NCI-H128 (cell line): Measurements from ENCODE around the gene OPN1MW3.
"Not testable (repeated sequence)": the region's sequence is repeated elsewhere in the genome, so short reads cannot be mapped to it uniquely, and the experiment has no call there.

Source experiments
- DNase-seq: peaks from one replicate; lab custom pipeline; 2025; ENCODE audit not compliant: unreplicated experiment; lab: John Stamatoyannopoulos, UW

Gene OPN1MW3

DNA sequence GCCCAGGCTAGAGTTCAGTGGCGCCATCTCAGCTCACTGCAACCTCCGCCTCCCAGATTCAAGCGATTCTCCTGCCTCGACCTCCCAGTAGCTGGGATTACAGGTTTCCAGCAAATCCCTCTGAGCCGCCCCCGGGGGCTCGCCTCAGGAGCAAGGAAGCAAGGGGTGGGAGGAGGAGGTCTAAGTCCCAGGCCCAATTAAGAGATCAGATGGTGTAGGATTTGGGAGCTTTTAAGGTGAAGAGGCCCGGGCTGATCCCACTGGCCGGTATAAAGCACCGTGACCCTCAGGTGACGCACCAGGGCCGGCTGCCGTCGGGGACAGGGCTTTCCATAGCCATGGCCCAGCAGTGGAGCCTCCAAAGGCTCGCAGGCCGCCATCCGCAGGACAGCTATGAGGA is at the start of gene OPN1MW3:
Gene OPN1MW3 (plus strand): TSS at position 301 of the 400 bp plus-strand sequence. CDS start 38 bp downstream, at position 339.
- DNase-seq: not testable (repeated sequence)

DNA sequence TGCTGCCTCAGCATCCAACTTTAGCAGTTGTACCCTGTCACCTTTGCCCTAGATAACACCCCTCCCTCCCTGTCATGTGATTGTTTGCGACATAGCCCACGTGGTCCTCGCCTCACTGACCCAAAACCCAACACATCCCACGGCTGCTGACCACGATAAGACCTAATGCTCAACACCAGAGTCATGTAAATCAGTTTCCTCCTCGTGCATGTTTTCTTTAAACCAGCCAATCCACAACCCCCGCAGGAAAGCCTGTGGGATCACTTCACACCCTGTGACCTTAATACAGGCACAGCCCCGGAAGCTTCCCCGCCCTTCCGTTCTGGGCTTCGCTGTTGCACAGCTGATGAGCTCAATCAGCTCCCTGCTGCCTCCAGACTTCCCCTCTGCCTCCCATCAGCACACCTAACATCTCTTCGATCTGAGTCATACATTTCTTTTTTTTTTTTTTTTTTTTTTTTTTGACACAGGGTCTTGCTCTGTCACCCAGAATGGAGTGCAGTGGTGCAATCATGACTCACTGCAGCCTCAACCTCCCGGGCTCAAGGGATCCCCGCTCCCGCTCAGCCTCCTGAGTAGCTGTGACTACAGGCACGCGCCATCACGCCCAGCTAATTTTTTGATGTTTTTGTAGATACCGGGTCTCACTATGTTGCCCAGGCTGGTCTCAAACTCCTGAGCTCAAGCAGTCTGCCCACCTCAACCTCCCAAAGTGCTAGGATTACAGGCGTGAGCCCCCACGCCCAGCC is 47.5 kb upstream of the OPN1MW3 start:
- not testable (repeated sequence) for DNase-seq

DNA sequence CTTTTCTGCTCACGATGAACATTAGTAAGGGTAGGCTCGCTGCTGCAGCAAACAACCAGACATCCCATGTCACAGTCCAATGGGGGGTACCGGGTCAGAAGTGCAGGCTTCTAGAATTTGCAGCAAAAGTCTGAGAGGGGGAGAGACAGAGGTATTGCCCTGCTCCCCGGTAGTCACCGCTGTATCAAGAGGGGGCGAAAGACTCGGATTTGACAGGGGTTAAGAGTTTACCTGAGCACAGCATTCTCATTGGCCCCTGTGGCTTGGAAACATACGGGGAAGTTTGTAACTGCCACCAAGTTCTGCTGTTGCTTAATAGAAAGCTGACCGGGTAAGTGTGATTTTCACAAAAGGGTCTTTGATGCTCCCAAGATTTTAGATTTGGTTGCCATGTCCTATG is 46.3 kb upstream of the OPN1MW3 start:
- not testable (repeated sequence) for DNase-seq

DNA sequence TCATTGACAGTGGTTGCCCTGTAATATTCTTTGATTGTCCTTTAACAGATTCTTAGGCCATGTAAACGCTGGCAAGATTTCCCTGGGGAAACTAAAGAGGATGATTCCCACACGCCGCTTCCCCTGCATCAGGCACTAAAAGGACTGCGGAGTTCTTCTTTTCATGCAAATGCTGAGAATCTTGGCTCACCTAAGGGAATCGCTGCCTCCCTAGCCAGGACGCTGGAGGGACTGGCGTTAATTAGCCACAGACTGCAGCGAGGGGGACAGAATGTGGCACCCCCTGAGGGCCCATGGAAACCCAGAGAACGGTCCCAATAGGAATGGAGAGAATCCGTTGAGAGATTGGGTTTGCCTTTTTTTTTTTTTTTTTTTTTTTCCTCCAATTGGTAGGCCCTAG is 45.9 kb upstream of the OPN1MW3 start:
- not testable (repeated sequence) for DNase-seq

DNA sequence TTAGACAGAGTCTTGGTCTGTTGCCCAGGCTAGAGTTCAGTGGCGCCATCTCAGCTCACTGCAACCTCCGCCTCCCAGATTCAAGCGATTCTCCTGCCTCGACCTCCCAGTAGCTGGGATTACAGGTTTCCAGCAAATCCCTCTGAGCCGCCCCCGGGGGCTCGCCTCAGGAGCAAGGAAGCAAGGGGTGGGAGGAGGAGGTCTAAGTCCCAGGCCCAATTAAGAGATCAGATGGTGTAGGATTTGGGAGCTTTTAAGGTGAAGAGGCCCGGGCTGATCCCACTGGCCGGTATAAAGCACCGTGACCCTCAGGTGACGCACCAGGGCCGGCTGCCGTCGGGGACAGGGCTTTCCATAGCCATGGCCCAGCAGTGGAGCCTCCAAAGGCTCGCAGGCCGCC is 37.9 kb upstream of the OPN1MW3 start, which contains the start of gene OPN1MW2:
Gene OPN1MW2 (plus strand): TSS at position 301 of the 400 bp plus-strand sequence. CDS start 60 bp downstream, at position 361.
- DNase-seq: not testable (repeated sequence)

DNA sequence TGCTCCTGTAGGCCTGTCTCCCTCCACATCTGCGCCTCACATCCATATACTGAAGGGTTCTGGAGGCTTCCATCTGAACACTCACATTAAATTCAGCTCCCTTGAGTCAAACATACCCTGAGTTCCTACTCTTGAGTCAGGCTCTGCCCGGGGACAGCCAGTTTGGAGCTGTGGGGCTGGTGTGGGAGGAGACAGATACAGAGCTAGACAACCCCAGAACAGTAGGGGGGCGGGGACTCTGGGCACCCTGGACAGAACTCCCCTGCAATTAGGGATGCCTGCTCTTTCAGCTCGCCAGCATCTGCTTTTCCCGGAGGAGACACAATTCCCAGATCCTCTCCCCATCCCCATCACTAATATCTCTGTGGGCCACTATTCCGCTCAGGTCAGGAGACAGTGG is 32.1 kb upstream of the OPN1MW3 start:
- not testable (repeated sequence) for DNase-seq

DNA sequence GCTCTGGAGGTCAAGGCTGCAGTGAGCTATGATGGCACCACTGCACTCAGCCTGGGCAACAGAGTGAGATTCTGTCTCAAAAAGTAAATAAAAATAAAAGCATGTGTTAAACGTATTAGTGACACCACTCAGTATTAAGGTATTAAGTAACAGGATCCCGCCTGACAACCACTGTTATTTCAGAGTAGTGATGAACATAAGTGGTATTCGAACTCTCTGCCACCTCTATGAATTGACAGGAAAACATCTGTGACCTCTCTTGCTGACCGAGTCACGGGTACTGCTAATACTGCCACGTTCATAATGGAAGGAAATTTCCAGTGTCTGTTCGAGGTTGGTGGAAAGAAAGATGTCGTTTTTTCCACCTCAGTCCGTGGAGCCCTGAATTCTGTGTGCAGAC is 30.7 kb upstream of the OPN1MW3 start:
- not testable (repeated sequence) for DNase-seq

DNA sequence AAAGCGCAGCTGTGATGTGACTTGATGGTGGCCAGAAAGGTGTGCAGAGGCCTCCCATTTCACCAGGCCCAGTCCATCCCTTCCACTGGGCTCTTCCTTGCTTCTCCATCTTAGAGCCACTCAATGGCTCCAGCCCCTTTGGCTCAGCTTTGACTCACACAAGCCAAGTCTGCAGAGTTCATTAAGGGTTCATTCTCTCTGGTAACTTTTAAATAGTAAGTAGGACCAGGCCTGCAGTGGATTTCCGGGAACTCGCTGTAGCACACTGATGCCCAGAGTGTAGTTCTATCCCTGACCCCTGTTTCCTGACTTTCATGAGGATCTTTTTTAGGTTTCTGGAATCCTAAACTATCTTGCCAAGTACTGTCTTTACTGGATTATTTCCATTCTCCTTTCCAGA is 25.9 kb upstream of the OPN1MW3 start:
- DNase-seq: not testable (repeated sequence)

DNA sequence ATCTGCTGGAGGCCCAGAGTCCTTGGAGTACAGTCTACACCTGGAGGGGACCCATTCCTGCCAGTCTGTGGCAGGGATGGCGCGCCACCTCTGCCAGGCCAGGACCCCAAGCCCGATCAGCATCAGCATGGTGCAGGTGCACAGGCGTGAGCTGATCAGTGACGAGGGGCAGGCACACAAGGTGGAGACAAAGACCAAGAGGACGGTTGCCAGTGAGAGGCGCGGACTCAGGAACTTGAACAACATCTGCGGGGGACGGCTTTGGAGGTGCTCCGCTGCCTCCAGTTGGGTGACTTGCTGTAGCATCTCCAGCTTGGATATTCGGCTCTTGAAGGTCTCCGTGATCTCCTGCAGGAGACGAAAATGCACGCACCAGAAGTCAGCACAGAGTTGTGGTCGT is 23.8 kb upstream of the OPN1MW3 start:
- DNase-seq: not testable (repeated sequence)

DNA sequence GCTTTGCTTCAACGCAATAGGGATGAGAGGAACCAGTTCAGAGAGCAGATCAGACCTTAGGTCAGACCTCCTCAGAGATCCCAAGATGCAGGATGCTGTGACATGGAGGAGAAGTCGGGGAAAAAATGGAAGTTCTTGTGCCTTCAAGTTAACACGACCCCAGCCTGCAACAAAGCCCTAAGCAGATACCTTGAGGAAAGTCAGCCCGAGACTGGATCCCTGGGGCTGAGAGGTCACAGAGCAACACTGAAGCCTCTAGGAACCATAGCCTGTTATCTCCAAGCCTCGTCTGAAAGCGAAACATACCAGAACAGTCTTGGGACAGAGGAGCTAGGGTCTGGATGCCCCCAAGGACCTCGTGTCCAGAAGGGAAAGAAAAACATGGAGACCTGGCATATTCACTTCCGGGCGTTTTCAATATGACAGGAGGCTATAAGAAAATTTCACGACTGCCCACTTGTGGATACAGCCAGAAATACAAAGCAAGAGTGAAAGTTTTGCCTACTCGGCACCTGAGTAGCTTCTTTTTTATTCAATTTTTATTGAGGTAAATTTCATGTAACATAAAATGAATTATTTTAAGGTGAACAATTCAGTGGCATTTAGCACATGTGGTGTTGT is 18.3 kb upstream of the OPN1MW3 start:
- not testable (repeated sequence) for DNase-seq

DNA sequence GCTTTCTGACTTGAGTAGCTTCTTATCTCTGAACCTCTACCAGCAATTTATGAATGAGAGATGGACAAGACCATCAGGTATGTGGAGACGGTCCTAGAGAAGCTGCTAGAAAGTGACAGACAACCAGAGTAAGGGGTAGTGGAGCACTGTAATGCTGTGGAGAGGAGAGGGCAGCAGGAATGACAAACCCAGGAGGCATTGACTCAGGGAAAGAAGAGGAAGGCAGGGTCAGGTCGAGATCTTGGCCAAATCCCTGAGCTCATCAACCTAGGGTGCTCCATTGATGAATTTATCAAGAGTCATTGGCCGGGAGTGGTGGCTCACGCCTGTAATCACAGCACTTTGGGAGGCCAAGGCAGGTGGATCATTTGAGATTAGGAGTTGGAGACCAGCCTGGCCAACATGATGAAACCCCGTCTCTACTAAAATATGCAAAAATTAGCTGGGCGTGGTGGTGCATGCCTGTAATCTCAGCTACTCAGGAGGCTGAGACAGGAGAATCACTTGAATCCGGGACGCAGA is 17.3 kb upstream of the OPN1MW3 start:
- not testable (repeated sequence) for DNase-seq

DNA sequence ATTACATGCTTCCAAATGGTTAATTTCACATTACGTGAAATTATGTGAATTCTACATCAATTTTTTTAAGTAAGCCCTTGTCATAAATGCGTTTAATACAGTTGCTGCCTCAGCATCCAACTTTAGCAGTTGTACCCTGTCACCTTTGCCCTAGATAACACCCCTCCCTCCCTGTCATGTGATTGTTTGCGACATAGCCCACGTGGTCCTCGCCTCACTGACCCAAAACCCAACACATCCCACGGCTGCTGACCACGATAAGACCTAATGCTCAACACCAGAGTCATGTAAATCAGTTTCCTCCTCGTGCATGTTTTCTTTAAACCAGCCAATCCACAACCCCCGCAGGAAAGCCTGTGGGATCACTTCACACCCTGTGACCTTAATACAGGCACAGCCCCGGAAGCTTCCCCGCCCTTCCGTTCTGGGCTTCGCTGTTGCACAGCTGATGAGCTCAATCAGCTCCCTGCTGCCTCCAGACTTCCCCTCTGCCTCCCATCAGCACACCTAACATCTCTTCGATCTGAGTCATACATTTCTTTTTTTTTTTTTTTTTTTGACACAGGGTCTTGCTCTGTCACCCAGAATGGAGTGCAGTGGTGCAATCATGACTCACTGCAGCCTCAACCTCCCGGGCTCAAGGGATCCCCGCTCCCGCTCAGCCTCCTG is 9.9 kb upstream of the OPN1MW3 start:
- DNase-seq: not testable (repeated sequence)

DNA sequence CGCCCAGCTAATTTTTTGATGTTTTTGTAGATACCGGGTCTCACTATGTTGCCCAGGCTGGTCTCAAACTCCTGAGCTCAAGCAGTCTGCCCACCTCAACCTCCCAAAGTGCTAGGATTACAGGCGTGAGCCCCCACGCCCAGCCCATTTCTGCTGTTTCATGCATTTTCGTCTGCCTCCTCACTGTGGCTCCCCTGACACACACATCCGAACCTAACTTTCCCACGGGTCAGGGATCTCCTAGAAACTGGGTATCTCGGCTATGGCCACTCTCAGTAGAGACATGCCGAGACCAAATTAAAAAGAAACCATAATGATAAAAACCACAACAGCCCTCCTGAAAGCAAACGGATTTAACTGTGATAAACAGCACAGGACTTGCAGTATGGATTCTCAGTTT is 9.3 kb upstream of the OPN1MW3 start:
- not testable (repeated sequence) for DNase-seq

DNA sequence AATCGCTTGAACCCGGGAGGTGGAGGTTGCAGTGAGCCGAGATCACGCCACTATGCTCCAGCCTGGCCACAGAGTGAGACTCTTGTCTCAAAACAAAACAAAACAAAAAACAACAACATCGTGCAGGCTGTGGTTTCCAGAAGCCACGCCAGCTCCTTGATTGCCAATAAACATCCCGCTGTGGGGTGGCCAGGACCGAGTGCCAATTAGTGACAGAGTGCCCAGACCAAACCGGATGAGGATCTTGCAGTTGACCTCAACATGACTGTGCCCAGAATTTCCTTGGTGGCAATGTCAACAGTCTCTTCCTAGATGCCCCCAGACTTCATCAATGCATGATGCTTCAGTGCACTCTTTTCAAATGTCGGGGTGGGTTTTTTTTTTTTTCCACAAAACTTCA is 1.3 kb downstream of the OPN1MW3 start:
- not testable (repeated sequence) for DNase-seq

DNA sequence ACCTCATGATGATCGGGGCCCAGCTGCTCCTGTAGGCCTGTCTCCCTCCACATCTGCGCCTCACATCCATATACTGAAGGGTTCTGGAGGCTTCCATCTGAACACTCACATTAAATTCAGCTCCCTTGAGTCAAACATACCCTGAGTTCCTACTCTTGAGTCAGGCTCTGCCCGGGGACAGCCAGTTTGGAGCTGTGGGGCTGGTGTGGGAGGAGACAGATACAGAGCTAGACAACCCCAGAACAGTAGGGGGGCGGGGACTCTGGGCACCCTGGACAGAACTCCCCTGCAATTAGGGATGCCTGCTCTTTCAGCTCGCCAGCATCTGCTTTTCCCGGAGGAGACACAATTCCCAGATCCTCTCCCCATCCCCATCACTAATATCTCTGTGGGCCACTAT is 5.7 kb downstream of the OPN1MW3 start:
- DNase-seq: not testable (repeated sequence)

DNA sequence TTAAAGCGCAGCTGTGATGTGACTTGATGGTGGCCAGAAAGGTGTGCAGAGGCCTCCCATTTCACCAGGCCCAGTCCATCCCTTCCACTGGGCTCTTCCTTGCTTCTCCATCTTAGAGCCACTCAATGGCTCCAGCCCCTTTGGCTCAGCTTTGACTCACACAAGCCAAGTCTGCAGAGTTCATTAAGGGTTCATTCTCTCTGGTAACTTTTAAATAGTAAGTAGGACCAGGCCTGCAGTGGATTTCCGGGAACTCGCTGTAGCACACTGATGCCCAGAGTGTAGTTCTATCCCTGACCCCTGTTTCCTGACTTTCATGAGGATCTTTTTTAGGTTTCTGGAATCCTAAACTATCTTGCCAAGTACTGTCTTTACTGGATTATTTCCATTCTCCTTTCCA is 11.9 kb downstream of the OPN1MW3 start:
- not testable (repeated sequence) for DNase-seq

DNA sequence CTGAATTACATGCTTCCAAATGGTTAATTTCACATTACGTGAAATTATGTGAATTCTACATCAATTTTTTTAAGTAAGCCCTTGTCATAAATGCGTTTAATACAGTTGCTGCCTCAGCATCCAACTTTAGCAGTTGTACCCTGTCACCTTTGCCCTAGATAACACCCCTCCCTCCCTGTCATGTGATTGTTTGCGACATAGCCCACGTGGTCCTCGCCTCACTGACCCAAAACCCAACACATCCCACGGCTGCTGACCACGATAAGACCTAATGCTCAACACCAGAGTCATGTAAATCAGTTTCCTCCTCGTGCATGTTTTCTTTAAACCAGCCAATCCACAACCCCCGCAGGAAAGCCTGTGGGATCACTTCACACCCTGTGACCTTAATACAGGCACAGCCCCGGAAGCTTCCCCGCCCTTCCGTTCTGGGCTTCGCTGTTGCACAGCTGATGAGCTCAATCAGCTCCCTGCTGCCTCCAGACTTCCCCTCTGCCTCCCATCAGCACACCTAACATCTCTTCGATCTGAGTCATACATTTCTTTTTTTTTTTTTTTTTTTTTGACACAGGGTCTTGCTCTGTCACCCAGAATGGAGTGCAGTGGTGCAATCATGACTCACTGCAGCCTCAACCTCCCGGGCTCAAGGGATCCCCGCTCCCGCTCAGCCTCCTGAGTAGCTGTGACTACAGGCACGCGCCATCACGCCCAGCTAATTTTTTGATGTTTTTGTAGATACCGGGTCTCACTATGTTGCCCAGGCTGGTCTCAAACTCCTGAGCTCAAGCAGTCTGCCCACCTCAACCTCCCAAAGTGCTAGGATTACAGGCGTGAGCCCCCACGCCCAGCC is 27.3 kb downstream of the OPN1MW3 start:
- DNase-seq: not testable (repeated sequence)

DNA sequence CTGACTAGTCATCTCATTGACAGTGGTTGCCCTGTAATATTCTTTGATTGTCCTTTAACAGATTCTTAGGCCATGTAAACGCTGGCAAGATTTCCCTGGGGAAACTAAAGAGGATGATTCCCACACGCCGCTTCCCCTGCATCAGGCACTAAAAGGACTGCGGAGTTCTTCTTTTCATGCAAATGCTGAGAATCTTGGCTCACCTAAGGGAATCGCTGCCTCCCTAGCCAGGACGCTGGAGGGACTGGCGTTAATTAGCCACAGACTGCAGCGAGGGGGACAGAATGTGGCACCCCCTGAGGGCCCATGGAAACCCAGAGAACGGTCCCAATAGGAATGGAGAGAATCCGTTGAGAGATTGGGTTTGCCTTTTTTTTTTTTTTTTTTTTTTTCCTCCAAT is 29.0 kb downstream of the OPN1MW3 start:
- DNase-seq: not testable (repeated sequence)

DNA sequence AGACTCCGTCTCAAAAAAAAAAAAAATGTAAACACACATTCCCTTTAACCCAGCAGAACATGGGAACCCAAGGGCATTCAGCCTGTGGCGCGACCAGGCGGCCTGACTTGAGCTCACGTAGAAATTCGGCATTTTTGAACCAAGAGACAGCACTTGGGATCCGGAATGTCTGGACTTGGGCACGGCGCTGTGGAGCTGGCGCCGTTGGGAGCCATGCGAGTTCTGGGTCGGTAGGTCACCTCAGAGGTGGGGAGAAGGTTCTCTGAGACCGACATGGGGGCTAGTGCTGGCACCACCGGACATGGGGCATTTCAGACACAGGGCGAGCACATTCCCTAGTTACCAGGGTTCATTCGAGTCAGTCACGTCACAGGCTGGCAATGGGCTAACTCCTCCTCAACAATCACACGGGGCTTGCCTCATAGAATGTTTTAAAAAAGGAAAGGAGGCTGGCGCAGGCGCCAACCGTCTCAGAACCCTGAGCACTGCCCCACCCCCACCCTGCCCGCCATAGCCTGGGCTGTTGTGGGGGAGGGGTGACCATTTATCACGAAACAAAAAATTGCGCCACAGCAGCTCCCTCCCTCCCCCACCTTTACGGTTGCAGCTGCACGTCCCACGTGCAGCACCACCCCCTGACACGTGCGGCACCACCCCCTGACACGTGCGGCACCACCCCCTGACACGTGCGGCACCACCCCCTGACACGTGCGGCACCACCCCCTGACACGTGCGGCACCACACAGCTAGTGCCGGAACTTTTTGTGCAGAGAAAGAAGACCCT is 37.6 kb downstream of the OPN1MW3 start, which contains the start of gene TEX28:
Gene TEX28 (minus strand): TSS at position 334 of the 784 bp plus-strand sequence. CDS start 3,007 bp downstream, outside the sequence.
- DNase-seq: no peak
